Neuron (in vitro differentiated cells): ENCODE results near the gene RNASEH2C.
"Not testable (repeated sequence)": the region's sequence is repeated elsewhere in the genome, so short reads cannot be mapped to it uniquely, and the experiment has no call there.

Experiments
- H2AFZ ChIP-seq: one replicate; pipeline ENCODE4 v1.6.1; 2013; ENCODE audit warnings: low read depth, mild to moderate bottlenecking, inconsistent platforms, low read length, moderate library complexity
- H3K27me3 ChIP-seq: one replicate; pipeline ENCODE4 v1.6.1; 2013; ENCODE audit warnings: low read length; ENCODE audit not compliant: insufficient read depth
- H3K36me3 ChIP-seq: one replicate; pipeline ENCODE4 v1.6.1; 2013; ENCODE audit warnings: low read length; ENCODE audit not compliant: insufficient read depth
- H3K4me1 ChIP-seq: one replicate; pipeline ENCODE4 v1.6.1; 2013; ENCODE audit warnings: low read length; ENCODE audit not compliant: insufficient read depth
- H3K4me3 ChIP-seq: 2 replicates; pipeline ENCODE4 v1.5.1; 2013; ENCODE audit warnings: mild to moderate bottlenecking, low read length, moderate library complexity
- H3K9me3 ChIP-seq: one replicate; pipeline ENCODE4 v1.6.1; 2013; ENCODE audit warnings: low read length

Gene RNASEH2C

DNA sequence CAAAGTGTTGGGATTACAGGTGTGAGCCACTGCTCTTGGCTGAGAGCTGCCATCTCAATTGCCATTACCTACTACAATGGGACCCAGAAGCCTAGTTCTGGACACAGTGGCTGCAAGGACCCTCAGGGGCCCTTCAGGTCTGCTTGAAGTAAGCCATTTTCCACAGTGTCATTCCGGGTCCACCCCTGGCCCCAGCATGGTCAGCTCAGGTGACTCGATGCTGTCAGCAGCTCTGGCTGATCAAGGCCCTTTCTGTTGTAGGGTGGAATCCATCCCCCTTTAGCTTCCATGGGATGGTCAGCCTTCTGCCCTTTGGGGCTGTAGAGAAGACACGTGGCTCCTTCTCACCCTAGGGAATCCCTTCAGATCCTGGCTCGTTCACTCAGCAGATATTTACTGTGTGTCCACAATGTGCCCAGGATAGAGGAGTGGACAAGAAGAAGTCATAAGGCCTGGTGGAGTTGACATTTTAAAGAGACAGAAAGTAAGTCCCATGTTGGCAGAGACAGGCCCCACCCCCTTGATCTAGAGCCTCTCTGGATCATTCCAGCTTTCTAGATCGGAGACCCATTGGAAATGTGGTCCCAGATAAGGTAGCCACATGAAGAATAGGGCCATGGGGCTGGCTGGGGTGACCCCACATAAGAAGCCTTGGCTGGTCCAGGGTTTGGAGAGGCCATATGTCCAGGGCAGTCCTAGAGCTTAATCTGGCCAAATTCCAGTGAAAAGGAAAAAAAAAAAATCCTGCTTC lies 23.6 kb downstream of the RNASEH2C start:
- Histone ChIP-seq H3K27me3 (peaks cover 4% of the 10 kb centered on the region), H3K9me3 (peaks cover 6% of the 10 kb centered on the region), H3K4me1 (peaks cover 4% of the 10 kb centered on the region), H3K36me3 (no peaks in the 10 kb centered on the region), H3K4me3 (no peak overlapping the region), H2AFZ (no peak overlapping the region)

DNA sequence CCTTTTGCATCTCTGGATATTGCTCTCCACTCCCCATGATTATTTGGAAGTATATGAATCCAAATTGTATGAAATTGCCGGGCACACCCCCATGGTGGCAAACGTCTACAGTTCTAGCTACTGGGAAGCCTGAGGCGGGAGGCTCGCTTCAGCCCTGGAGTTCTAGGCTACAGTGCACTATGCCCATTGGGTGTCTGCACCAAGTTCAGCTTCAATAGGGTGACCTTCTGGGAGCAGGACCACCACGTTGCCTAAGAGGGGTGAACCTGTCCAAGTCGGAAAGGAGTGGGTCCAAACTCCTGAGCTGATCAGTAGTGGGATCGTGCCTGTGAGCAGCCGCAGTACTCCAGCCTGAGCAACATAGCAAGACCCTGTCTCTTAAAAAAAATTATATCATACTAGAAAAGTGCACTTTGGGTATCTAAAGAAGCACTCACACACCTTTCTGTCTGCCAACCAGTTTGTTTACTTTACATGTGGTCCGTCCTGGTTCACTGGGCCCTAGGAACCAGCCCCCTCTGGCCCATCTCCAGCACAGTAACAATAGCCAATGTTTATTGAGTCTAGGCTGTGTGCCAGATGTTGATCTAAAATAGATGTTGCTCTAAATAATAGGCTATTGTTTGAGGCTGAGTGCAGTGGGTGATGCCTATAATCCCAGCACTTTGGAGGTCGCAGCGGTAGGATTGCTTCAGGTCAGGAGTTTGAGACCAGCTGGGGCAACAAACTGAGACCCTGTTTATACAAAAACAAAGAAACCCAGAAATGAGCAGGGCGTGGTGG lies 24.9 kb downstream of the RNASEH2C start:
- Histone ChIP-seq H3K36me3 (no peaks in the 10 kb centered on the region), H3K4me1 (peaks cover 4% of the 10 kb centered on the region), H3K27me3 (peaks cover 4% of the 10 kb centered on the region), H2AFZ (no peak overlapping the region), H3K9me3 (peaks cover 6% of the 10 kb centered on the region), H3K4me3 (no peak overlapping the region)

DNA sequence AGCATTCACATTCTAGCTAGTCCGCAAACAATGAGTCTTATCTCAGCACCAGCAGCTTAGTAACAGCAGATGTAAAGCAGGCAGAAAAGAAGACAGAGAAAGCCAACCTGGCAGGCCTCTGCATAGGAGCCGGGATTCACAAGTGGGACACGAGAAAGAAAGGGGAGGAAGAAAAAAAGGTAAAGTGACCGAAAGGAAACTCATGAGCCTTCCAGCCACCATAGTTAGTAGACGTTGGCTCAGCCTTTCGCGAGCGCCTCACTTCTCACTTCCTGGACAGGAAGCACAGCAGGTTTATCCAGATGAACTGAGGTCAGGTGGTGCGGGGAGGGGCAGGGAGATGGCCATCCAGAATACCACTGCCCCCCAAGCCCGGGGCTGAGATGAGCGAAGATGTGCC lies 28.2 kb downstream of the RNASEH2C start:
- Histone ChIP-seq H3K4me1 (peaks cover 4% of the 10 kb centered on the region), H3K27me3 (peaks cover 4% of the 10 kb centered on the region), H3K36me3 (no peaks in the 10 kb centered on the region), H3K9me3 (no peaks in the 10 kb centered on the region), H2AFZ (no peak overlapping the region), H3K4me3 (no peak overlapping the region)

DNA sequence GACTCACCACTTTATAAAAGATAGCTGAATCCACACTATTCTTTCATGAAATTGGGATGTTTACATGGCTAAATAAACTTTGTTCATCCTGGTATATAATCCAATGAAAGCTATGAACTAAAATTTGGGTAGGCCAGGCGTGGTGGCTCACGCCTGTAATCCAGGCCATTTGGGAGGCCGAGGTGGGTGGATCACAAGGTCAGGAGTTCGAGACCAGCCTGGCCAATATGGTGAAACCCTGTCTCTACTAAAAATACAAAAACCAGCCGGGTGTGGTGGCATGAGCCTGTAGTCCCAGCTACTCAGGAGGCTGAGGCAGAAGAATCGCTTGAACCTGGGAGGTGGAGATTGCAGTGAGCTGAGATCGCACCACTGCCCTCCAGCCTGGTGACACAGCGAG lies 28.8 kb downstream of the RNASEH2C start:
- not testable (repeated sequence) for H3K9me3 ChIP-seq, H3K4me1 ChIP-seq, H3K4me3 ChIP-seq, H3K27me3 ChIP-seq, H3K36me3 ChIP-seq, H2AFZ ChIP-seq

- Histone ChIP-seq H3K4me3 (no peak overlapping the region), H3K4me1 (no peaks in the 10 kb centered on the region), H3K27me3 (peaks cover 6% of the 10 kb centered on the region), H3K9me3 (no peaks in the 10 kb centered on the region), H2AFZ (no peak overlapping the region), H3K36me3 (no peaks in the 10 kb centered on the region)
Observed at GRCh38 chr11:65685981-65686380, 34.6 kb downstream of the RNASEH2C start.

DNA sequence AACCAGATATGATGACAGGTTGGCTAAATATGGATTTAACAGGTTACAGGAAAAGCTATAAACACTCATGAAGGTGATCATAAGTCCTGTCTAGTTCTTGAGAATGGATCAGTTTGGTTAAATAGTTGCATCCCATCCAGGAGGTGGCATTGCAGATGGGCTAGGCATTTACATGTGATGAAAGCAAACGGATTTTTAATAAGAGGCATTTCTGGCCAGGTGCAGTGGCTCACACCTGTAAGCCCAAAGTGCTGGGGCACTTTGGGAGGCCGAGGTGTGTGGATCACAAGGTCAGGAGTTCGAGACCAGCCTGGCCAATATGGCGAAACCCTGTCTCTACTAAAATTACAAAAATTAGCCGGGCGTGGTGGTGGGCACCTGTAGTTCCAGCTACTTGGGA lies 37.1 kb downstream of the RNASEH2C start:
- not testable (repeated sequence) for H3K4me3 ChIP-seq, H2AFZ ChIP-seq, H3K27me3 ChIP-seq, H3K36me3 ChIP-seq, H3K9me3 ChIP-seq, H3K4me1 ChIP-seq

- H3K4me3 ChIP-seq, result no peak overlapping the region
- H3K9me3 ChIP-seq, result no peaks in the 10 kb centered on the region
- no peaks in the 10 kb centered on the region for H3K4me1 ChIP-seq
- H3K27me3 ChIP-seq, result peaks cover 6% of the 10 kb centered on the region
- no peaks in the 10 kb centered on the region for H3K36me3 ChIP-seq
- H2AFZ ChIP-seq, result no peak overlapping the region
Observed at GRCh38 chr11:65680192-65680743, 40.3 kb downstream of the RNASEH2C start.

DNA sequence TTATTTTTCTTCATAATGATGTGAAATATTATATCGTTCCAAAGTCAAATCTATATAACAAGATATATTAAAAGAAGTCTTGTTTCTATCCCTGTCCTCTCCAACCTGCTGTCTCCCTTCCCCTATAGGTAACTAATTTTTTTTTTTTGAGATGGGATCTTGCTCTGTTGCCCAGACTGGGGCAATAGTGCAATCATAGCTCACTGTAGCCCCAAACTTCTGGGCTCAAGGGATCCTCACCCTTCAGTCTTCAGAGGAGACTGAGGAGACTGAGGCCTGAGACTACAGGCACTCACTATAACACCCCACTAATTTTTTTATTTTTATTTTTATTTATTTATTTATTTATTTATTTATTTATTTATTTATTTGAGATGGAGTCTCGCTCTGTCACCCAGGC lies 47.6 kb downstream of the RNASEH2C start:
- Histone ChIP-seq H3K36me3 (no peaks in the 10 kb centered on the region), H3K4me3 (no peak overlapping the region), H3K27me3 (no peaks in the 10 kb centered on the region), H3K9me3 (no peaks in the 10 kb centered on the region), H2AFZ (no peak overlapping the region), H3K4me1 (no peaks in the 10 kb centered on the region)

- no peaks in the 10 kb centered on the region for H3K9me3 ChIP-seq
- H2AFZ ChIP-seq, result no peak overlapping the region
- H3K27me3 ChIP-seq, result no peaks in the 10 kb centered on the region
- no peak overlapping the region for H3K4me3 ChIP-seq
- no peaks in the 10 kb centered on the region for H3K36me3 ChIP-seq
- no peaks in the 10 kb centered on the region for H3K4me1 ChIP-seq
Observed at GRCh38 chr11:65672180-65672860, 48.3 kb downstream of the RNASEH2C start.
